HG02973 (cell line): Measurements from ENCODE around the gene PGBD4.
A peak's percentile ranks its signal among the peaks of the same experiment; 100 is the strongest.
"Not testable (repeated sequence)": the region's sequence is repeated elsewhere in the genome, so short reads cannot be mapped to it uniquely, and the experiment has no call there.

Experiments
- ATAC-seq: cut with Tn5 transposase; IDR thresholded peaks from one replicate; pipeline ENCODE4 v1.9.1; 2021; ENCODE audit warnings: moderate library complexity; ENCODE audit not compliant: unreplicated experiment

PGBD4 gene

DNA sequence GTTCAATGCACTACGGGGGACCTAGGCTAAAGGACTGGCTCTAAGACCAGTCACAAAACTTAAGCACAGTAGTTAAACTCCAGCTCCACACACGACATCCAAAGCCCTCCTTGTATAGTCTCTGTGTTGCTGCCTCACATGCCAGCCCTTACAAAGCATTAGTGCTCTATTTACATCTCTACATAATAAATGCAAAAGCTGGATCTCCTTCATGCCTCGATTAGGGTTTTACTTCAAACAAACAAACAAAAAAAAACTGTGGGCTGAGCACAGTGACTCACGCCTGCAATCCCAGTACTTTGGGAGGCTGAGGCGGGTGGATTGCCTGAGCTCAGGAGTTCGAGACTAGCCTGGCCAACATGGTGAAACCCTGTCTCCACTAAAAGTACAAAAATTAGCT, 9.6 kb downstream of the PGBD4 start:
- ATAC-seq: no peak

DNA sequence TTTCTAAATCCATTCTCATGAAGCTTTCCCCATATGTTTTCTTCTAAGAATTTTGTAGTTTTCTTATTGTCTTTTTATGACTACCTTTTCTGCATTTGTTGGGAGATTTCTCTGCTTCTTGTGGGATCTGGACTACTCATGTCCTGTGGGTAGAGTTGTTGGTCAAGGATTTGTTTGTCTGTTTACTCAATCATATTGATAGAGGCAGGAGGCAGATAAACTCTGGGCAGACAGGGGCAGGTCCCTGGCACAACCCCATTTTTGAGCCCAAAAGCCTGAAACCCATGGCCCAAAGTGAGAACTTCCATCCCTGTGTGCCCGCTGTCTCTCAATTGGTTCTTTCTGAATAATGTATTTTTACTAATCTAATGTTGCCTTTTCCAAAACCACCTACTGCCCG, 12.3 kb downstream of the PGBD4 start:
- no peak for ATAC-seq

DNA sequence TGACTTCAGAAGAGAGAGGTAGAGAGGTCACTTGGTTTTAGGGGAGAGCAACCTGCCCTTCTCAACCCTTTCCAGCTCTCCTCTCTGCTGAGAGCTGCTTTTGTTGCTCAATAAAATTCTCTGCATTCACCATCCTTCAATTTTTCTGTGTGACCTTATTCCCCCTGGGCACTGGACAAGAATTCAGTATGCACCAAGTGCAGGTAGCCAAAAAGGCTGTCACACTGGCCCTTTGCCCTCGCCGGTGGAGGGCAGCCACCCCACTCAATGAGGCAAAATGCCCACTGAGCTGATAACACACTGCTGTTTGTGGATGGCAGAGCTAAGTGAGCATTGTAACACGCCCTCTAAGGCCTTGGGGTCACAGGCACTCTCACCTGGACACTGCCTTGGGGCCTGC, 12.9 kb downstream of the PGBD4 start:
- ATAC-seq: no peak

DNA sequence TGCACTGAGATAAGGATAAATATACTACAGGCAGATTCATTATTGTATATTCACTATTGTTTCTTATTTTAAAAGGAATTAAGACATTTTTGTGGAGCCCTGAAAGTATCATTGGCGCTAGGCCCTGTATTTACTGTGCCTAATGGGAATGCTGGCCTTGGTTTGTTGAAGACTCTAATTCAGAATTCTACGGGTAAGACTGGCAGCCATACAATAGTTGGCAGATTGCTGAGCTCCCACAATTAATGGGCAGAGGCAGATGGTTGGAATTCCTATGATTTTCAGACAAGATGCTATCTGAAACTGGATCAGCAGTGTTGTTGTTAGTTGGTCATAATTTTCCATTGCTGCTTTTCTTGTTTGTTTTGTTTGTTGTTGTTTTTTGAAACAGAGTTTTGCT, 14.7 kb downstream of the PGBD4 start:
- ATAC-seq: no peak

DNA sequence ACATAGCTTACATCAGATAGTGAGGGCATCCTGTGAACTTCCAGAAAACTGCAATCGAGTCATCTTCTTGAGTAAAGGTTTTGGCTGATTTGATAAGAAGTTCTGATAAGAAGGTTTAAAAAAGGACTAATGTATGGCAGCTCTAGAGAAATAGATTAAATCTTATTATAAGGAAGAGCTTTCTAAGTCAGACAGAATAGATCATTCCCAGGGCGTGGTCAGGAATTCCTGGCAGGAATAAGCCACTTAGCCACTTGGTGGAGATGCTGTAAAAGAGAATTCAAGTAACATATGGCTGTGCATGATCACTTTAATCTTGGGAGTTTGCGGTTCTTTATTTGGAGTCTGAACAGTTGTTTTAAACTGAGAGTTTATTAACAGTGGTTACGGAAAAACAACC, 17.4 kb downstream of the PGBD4 start:
- ATAC-seq: no peak

DNA sequence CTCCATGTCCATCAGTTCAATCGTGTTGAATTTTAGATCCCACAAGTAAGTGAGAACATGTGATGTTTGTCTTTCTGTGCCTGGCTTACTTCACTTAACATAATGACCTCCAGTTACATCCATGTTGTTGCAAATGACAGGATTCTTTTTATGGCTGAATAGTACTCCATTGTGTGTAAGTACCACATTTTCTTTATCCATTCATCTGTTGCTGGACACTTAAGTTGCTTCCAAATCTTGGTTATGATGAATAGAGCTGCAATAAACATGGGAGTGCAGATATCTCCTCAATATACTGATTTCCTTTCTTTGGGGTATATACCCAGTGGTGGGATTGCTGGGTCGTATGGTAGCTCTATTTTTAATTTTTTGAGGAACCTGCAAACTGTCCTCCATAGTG, 18.5 kb downstream of the PGBD4 start:
- not testable (repeated sequence) for ATAC-seq

DNA sequence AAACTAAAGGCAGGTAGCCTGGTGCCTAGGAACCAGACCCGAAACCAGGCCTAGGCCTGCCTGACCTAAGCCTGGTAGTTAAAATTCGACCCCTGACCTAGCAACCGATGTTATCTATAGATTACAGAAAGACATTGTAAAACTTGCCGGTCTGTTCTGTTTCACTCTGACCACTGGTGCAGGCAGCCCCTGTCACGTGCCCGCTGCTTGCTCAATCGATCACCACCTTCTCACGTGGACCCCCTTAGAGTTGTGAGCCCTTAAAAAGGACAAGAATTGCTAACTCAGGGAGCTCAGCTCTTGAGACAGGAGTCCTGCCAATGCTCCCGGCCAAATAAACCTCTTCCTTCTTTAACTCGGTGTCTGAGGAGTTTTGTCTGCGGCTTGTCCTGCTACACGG, 19.9 kb downstream of the PGBD4 start:
- not testable (repeated sequence) for ATAC-seq

DNA sequence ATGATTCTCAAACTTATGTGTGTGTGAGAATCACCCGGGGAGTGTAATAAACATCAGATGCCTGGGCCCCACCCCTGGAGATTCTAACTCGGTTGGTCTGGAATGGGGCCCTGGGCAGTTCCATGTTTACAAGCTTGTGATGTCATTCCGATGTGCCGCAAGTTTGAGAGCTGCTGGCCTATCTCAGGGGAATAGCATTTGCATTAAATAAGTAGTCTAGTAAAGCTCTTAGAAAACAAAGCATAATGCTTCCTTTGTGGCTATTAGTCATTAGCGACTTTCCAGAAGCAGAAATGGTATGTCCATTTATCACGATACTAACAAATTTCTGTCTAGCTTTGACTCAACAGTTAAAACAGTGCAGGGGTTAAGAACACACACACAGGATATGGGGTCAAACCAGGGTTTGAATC, 20.9 kb downstream of the PGBD4 start:
- ATAC-seq: peak; percentile 67

DNA sequence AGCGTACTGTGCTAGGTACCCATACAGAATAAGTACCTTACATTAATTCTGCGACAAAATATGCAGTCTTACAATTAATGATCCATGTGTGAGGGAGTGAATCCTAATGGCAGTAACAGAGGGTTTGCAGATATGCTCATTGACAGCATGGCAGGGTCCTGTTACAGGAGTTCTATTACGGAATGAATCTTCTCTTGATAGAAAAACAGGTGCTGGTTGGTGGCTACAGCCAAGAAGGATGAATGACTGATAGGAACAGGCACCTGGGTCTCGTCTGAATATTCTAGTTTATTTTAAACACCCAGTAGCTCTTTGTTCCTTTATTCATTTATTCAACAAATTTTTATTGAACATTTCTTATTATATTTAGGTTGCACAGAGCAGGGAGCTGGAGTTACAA, 22.8 kb downstream of the PGBD4 start:
- ATAC-seq: no peak

DNA sequence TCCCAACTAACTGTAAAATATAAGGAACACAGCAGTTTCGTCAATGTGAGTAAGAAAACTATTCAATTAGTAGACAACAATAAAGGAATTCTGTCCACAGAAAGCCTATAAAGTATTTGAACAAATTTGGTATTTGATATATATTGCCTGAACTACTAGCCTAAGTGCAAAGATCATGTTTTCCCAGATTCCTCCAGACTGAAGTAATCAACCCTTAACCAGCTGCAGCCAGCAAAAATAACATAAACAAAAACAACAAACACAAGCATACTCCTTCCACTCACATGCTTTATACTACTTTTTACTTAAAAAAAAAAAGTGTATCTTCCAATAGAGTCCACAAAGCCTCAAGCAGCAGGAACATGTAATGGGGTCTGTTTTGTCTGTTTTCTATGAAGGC, 24.1 kb downstream of the PGBD4 start:
- ATAC-seq: no peak

DNA sequence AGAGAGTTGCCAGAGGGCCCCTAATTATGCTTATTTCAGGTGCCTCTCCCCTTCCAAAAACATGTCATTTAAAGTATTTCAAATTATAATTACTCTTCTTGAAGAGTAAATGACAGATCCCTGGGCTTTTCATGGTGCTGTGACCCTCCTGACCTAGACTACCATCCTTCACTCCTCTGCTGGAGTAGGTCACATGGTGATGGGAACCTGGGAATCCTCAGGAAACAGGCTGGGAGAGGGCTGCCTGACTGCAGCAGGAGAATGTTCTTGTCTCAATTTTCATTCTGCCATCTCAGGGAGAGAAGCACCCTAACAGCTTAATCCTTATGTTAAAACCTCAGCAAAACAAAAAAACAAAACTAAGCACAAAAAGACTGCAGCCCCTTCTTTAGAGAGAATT, 24.6 kb downstream of the PGBD4 start:
- ATAC-seq: no peak

DNA sequence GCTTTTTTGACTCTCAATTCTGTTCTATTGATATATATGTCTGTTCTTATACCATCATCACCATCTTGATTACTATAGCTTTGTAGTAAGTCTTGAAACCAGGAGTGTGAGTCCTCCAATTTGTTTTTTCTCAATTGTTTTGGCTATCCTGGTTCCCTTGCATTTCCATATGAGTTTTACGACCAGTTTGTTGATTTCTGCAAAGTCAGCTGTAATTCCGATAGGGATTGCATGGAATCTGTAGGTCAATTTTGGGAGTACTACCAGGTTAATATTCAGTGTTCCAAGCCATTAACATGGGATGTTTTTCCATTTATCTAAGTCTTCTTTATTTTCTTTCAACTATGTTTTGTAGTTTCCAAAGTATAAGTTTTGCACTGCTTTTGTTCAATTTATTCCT, 27.0 kb downstream of the PGBD4 start:
- ATAC-seq: no peak

DNA sequence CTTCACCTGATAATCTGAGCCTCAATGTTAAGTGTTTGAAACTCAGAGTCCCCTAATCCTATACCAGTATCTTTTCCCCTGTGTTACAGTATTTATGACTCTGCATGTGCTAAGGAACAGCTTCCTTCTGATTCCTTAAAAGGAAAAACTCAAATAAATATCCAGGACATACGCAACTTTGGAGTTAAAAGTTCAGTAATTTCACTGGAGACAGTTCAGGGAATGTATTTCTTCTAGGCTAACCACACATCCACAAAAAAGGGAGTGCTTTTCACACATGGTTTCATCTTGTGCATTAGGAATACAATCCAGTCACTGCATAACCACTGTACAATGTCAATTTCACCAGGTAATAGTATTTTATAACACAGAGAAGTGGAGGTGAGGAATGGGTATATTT, 31.0 kb downstream of the PGBD4 start:
- no peak for ATAC-seq

DNA sequence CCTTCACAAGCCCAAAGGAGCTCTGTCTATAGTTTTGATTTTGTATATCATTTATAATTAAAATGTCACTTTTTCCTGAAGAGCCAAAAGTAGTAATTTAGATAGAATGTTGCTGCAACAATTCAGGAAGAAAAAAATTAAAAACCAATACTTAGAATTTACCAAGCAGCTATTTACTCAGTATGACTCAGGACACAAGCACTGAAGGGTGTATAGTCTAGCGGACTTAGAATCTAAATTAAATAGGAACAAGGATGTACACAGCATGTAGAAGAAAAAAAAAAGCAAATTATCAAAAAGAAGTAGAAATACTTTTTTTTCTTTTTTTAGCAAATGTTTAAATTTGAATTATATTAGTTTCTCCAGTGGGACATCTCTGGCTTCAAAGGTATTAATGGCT, 31.6 kb downstream of the PGBD4 start:
- ATAC-seq: no peak

DNA sequence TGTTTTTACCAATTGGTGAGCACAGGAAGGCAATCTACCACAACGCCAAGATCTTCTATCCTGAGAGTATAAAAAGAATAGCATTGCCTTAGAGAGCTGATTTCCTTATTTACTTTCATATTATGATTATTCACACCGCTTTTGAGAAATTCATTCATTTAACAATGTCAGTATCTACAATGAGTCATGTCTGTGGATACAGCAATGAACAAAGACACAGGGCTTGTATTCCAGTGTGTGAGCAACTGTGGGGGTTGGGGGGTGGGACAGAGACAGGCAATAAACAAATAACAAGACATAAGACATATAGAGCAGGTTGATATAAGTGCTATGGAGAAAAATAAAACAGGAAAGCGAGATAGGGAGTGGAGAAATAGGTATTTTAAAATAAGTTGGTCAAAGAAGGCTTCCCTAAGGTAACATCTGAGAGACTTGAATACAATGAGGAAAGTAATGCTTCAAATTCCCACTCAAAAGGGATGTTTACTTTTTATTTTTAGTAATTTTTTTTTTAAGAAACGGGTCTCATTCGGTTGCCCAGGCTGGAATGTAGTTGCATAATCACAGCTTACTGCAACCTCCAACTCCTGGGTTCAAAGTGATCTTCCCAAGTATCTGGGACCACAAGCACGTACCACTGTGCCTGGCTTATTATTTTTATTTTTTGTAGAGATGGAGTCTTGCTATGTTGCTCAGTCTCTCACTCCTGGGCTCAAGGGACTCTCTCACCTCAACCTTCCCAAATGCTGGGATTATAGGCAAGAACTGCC, 45.7 kb downstream of the PGBD4 start:
- no peak for ATAC-seq

DNA sequence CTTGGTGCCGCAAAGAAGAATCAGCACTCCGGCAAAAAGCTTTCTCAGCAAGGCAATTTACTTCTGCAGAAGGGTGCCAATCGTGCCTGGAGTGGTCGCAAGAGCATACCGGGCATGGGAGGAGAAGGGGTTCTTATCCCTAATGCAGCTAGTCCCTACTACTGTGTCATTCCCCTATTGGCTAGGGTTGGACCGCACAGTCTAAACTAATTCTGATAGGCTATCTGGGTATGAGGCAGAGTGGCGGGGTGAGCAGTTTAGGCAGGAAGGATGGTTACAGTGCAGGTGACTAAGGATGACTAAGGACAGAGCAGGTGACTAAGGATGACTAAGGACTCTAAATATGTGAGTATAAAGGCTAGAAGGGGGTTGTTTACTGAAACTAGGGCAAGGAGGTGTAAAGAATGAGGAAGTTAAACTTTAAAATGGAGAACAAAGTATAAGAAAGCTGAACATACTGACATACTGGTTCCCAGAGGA, 52.9 kb downstream of the PGBD4 start:
- no peak for ATAC-seq

DNA sequence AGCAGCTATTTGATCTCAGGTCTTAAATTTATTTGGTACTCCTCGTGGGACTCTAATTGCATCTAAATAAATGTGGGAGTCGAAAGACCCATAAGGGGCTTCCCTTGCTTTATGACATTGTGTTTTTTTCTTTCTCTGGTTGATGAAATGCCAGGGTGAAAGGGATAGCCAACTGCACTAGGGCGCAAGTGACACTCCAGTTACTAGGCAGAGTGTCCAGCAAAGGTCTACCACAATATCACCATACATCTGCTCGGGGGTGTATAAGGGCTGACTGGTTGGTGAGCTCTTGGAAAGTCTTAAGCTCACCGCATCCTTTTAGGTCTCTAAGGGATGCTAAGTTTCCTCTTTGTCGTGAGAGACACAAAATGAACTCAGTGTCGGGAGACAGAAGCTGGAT, 54.0 kb downstream of the PGBD4 start:
- ATAC-seq: no peak
